ENCODE results near the gene GNA12.
"Not testable (repeated sequence)": the region's sequence is repeated elsewhere in the genome, so short reads cannot be mapped to it uniquely, and the experiment has no call there.

GNA12 gene

GRCh38 chr7:2687881-2688318 is 156.2 kb downstream of the GNA12 start, which contains the start of gene AMZ1:
AMZ1 (plus strand) TSS chr7:2688202; CDS start chr7:2700452, 12,250 bp downstream.
- DNase-seq, result no peak

- DNase-seq, result no peak
Observed at GRCh38 chr7:2687338-2687869, 156.7 kb downstream of the GNA12 start.

GRCh38 chr7:2686101-2686500 is 158.0 kb downstream of the GNA12 start:
- no peak for DNase-seq

GRCh38 chr7:2684501-2684900 is 159.6 kb downstream of the GNA12 start:
- no peak for DNase-seq

GRCh38 chr7:2681929-2682799 is 161.9 kb downstream of the GNA12 start:
- DNase-seq, result no peak

GRCh38 chr7:2680792-2681490 is 163.2 kb downstream of the GNA12 start:
- DNase-seq, result peak in 1 of 2 donors; percentile 38

- no peak for DNase-seq
Observed at GRCh38 chr7:2680256-2680655, 163.9 kb downstream of the GNA12 start.

GRCh38 chr7:2679135-2680127 is 164.7 kb downstream of the GNA12 start:
- not testable (repeated sequence) for DNase-seq

GRCh38 chr7:2678454-2678853 is 165.7 kb downstream of the GNA12 start:
- not testable (repeated sequence) for DNase-seq

Data from bone marrow (tissue), 2 donors.